ENCODE data around the gene KRTAP4-3. TPM values are rescaled to one million over a fixed set of nuclear protein-coding genes. Genes with fewer than 3 reads are reported as not detected.
"Not testable (repeated sequence)": the region's sequence is repeated elsewhere in the genome, so short reads cannot be mapped to it uniquely, and the experiment has no call there.

Gene KRTAP4-3
- total RNA-seq, 6 donors from 2014 or later = not detected

DNA sequence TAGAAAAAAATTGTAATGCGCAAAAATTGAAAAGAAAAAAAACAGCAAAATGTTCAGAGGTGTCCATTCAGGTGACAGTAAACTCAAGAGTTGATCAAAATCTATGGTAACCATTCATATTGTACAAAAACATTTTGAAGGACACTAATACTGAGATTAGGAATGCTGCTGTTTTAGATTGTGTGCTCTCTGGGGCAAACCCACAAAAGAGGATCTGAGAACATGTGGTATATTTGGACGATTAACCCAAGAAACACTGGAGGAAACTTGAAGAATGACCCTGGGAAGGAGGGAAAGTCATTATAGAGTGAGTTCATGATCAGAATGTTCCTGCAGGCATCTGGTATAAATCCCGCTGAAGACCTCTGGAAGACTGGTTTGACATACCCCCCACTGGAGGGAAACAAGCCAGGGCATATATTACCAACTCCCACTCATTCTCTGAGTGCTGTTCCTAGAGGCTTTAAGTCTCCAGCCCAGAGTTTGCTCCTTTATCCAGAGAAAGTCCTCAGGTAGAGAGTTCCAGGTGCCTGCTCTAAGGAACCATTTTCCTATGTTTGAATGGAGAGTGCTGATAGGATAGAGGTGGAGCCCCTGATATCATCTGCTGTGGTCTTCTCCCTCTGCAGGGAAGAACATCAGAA lies 8.8 kb upstream of the KRTAP4-3 start:
- no peaks in the 10 kb centered on the region for H3K4me1 ChIP-seq
- TF ChIP-seq EP300 (IDR thresholded peaks at IDR 0.05) (no peak), POLR2A (IDR thresholded peaks at IDR 0.05) (no peak), POLR2AphosphoS5 (IDR thresholded peaks at IDR 0.05) (no peak)
- TF ChIP-seq, protein P1, sequence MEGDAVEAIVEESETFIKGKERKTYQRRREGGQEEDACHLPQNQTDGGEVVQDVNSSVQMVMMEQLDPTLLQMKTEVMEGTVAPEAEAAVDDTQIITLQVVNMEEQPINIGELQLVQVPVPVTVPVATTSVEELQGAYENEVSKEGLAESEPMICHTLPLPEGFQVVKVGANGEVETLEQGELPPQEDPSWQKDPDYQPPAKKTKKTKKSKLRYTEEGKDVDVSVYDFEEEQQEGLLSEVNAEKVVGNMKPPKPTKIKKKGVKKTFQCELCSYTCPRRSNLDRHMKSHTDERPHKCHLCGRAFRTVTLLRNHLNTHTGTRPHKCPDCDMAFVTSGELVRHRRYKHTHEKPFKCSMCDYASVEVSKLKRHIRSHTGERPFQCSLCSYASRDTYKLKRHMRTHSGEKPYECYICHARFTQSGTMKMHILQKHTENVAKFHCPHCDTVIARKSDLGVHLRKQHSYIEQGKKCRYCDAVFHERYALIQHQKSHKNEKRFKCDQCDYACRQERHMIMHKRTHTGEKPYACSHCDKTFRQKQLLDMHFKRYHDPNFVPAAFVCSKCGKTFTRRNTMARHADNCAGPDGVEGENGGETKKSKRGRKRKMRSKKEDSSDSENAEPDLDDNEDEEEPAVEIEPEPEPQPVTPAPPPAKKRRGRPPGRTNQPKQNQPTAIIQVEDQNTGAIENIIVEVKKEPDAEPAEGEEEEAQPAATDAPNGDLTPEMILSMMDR (IDR thresholded peaks at IDR 0.05) = no peak
- no peaks in the 10 kb centered on the region for H3K27me3 ChIP-seq
- ATAC-seq (ENCODE audit: low FRiP score in 2 of 2) (no peak), DNase-seq (no peak)
- no peak overlapping the region for H3K4me3 ChIP-seq
- 74 to 82% methylated on average over 3 of the region's 3 CpGs for WGBS, 2 donors
- no peaks in the 10 kb centered on the region for H3K9me3 ChIP-seq
- no peaks in the 10 kb centered on the region for H3K36me3 ChIP-seq
- no peak overlapping the region for H3K27ac ChIP-seq

DNA sequence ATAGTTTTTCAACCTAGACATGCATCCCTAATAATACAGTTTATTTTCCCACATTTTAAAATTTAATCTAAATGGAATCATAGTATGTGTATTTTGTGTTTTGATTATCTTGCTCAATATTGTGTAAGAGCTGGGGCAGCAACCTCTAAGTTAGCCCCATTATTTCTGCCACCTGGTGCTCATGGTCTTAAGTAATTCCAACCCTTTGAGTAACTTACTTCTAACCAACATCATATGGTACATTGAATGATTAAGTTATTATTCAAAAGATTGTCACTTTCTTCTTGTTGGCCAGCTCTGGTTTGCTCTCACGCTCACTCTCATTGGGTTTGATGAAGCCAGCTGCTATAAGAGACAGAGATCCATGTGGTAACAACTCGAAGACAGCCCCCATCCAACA lies 3.9 kb upstream of the KRTAP4-3 start:
- no peak for ATAC-seq (ENCODE audit: low FRiP score in 2 of 2)
- WGBS, 2 donors = 68 to 83% methylated on average over 2 of the region's 2 CpGs

DNA sequence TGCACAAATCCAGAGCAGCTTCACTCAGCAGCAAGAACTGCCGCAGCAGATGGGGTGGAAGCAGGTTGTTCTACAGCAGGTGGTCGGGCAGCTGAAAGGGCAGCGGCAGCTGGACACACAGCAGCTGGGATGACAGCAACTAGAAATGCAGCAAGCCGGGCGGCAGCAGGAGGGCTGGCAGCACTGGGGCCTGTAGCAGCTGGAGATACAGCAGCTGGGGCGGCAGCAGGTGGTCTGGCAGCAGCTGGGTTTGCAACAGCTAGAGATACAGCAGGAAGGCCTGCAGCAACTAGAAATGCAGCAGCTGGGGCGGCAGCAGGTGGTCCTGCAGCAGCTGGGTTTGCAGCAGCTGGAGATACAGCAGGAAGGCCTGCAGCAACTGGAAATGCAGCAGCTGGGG lies 460 bp downstream of the KRTAP4-3 start:
- ATAC-seq (ENCODE audit: low FRiP score in 2 of 2) = no peak
- Histone ChIP-seq H3K4me1 (no peaks in the 10 kb centered on the region), H3K9me3 (no peaks in the 10 kb centered on the region), H3K36me3 (no peaks in the 10 kb centered on the region), H3K27ac (no peak overlapping the region), H3K27me3 (no peaks in the 10 kb centered on the region), H3K4me3 (no peak overlapping the region)
- 81 to 89% methylated on average over 5 to 7 of the region's 7 CpGs for WGBS, 2 donors
- no peak for TF ChIP-seq POLR2AphosphoS5 (IDR thresholded peaks at IDR 0.05)
- TF ChIP-seq, protein P1 (IDR thresholded peaks at IDR 0.05) = no peak
- no peak for TF ChIP-seq POLR2A (IDR thresholded peaks at IDR 0.05)
- TF ChIP-seq EP300 (IDR thresholded peaks at IDR 0.05) = no peak
- peak in 1 of 2 donors; percentile 50 for DNase-seq

More for the DNA sequence above, 3.9 kb upstream of the KRTAP4-3 start:
- TF ChIP-seq EP300 (IDR thresholded peaks at IDR 0.05) = no peak
- TF ChIP-seq POLR2AphosphoS5 (IDR thresholded peaks at IDR 0.05) = no peak
- TF ChIP-seq, protein P1 (IDR thresholded peaks at IDR 0.05) = no peak
- TF ChIP-seq POLR2A (IDR thresholded peaks at IDR 0.05) = no peak
- H3K4me3 ChIP-seq = no peak overlapping the region
- no peak for DNase-seq
- H3K27ac ChIP-seq = no peak overlapping the region
- H3K4me1 ChIP-seq = no peaks in the 10 kb centered on the region
- no peaks in the 10 kb centered on the region for H3K36me3 ChIP-seq
- H3K9me3 ChIP-seq = no peaks in the 10 kb centered on the region
- H3K27me3 ChIP-seq = no peaks in the 10 kb centered on the region

DNA sequence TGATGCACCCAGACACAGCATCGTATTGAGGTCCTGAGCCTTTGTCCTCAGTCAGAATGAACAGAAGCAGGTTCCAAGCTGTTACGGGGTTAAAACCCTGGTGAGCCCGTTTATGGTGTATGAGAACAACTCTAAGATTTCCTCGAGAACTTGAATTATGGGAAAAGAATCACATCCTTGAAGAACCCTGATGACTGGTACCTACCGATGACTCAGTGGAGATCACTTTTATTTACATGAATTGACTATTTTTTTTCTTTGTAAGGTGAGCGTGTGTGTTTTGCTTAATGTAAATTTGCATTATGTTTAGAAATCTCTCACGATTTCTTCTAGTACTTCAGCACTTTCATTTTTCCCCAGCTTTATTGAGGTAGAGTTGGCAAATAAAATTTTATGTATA lies 4.2 kb downstream of the KRTAP4-3 start:
- Histone ChIP-seq H3K36me3 (no peaks in the 10 kb centered on the region), H3K9me3 (no peaks in the 10 kb centered on the region), H3K27me3 (no peaks in the 10 kb centered on the region), H3K4me1 (no peaks in the 10 kb centered on the region), H3K4me3 (no peak overlapping the region), H3K27ac (no peak overlapping the region)
- TF ChIP-seq, protein P1 (IDR thresholded peaks at IDR 0.05) = no peak
- TF ChIP-seq POLR2A (IDR thresholded peaks at IDR 0.05) (no peak), POLR2AphosphoS5 (IDR thresholded peaks at IDR 0.05) (no peak), EP300 (IDR thresholded peaks at IDR 0.05) (no peak)
- WGBS, 2 donors = 62 to 73% methylated on average over 7 of the region's 7 CpGs
- no peak for DNase-seq
- ATAC-seq (ENCODE audit: low FRiP score in 2 of 2) = no peak

DNA sequence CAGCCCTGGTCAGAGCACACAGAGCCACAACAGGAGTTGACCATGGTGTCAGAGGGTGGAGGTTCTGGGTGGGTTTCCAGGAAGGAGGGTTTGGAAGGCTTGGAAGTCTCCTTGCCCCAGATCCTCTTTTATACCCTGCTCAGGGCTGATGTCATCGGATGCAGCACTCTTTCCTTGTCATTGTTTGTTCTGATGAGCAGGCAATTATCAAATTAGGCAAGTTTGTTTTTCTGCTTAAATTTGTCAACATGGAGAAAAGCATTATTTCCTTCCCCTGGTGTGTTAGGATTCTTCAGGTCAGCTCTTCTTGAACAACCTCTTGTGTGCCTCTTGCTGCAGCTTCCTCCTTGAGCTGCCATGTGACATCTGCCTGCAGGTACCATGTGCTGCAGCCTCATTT lies 7.4 kb downstream of the KRTAP4-3 start, which contains the start of gene KRTAP4-4:
TSS of gene KRTAP4-4 (minus strand) at position 101 of the 400 bp plus-strand sequence. CDS start at position 44, 57 bp downstream.
- no peak for TF ChIP-seq EP300 (IDR thresholded peaks at IDR 0.05)
- TF ChIP-seq, protein P1 (IDR thresholded peaks at IDR 0.05) = no peak

DNA sequence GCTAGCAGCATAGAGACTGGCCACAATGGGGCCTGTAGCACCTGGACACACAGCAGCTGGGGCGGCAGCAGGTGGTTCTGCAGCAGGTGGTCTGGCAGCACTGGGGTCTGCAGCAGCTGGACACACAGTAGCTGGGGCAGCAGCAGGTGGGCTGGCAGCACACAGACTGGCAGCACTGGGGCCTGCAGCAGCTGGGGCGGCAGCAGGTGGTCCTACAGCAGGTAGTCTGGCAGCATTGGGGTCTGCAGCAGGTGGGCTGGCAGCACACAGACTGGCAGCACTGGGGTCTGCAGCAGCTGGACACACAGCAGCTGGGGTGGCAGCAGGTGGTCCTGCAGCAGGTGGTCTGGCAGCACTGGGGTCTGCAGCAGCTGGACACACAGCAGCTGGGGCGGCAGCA lies 7.8 kb downstream of the KRTAP4-3 start:
- ATAC-seq (ENCODE audit: low FRiP score in 2 of 2) = not testable (repeated sequence)
- 73 to 100% methylated on average over 1 to 2 of the region's 3 CpGs for WGBS, 2 donors
- peak in 1 of 2 donors; percentile 58 for DNase-seq

More for the DNA sequence above, 7.4 kb downstream of the KRTAP4-3 start, which contains the start of gene KRTAP4-4:
- no peak for DNase-seq
- 85 to 89% methylated on average over 1 of the region's 1 CpG for WGBS, 2 donors
- no peak within 1 kb of the TSS for H3K27ac ChIP-seq
- no peak within 1 kb of the TSS for H3K4me3 ChIP-seq
- no peaks in the 10 kb centered on the region for H3K9me3 ChIP-seq
- no peaks in the 10 kb centered on the region for H3K27me3 ChIP-seq
- H3K36me3 ChIP-seq = no peaks in the 10 kb centered on the region
- no peaks in the 10 kb centered on the region for H3K4me1 ChIP-seq
- no peak for ATAC-seq (ENCODE audit: low FRiP score in 2 of 2)

More for the DNA sequence above, 7.8 kb downstream of the KRTAP4-3 start:
- H3K27me3 ChIP-seq, H3K4me3 ChIP-seq, H3K36me3 ChIP-seq, H3K4me1 ChIP-seq, H3K27ac ChIP-seq, H3K9me3 ChIP-seq: not testable (repeated sequence)
